Measurements from ENCODE around the gene KRTAP10-2.

DNA sequence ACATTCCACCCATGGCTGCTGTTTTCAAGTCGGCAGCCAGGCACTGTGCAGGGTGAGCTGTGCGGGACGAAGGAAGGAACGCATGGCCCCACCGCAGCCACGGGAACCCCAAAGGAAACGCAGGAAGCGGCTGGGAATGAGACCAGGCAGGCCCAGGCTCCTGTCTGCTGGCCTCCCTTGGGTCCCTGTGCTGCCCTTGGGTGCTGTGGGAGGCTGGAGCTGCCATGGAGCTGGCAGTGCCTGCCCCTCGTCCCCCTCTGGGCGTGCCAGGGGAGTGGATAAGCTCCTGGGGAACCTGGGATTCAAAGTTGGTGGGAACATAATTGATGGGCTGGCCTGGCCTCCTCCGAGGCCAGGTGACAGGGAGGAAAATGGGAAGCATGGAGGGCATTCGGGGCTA is 17.0 kb upstream of the KRTAP10-2 start:
- TF ChIP-seq EZH2 (IDR thresholded peaks at IDR 0.05; ENCODE audit: borderline replicate concordance, low read depth, low read length, severe bottlenecking), result no peak
- TF ChIP-seq, protein P1, sequence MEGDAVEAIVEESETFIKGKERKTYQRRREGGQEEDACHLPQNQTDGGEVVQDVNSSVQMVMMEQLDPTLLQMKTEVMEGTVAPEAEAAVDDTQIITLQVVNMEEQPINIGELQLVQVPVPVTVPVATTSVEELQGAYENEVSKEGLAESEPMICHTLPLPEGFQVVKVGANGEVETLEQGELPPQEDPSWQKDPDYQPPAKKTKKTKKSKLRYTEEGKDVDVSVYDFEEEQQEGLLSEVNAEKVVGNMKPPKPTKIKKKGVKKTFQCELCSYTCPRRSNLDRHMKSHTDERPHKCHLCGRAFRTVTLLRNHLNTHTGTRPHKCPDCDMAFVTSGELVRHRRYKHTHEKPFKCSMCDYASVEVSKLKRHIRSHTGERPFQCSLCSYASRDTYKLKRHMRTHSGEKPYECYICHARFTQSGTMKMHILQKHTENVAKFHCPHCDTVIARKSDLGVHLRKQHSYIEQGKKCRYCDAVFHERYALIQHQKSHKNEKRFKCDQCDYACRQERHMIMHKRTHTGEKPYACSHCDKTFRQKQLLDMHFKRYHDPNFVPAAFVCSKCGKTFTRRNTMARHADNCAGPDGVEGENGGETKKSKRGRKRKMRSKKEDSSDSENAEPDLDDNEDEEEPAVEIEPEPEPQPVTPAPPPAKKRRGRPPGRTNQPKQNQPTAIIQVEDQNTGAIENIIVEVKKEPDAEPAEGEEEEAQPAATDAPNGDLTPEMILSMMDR (IDR thresholded peaks at IDR 0.05; ENCODE audit: borderline replicate concordance, extremely low read depth, low read length, poor library complexity, severe bottlenecking), result no peak
